Measurements from ENCODE around the gene TMEM225B.
"Not testable (repeated sequence)": the region's sequence is repeated elsewhere in the genome, so short reads cannot be mapped to it uniquely, and the experiment has no call there.

The TMEM225B gene

GRCh38 chr7:99626661-99627060 lies 28.6 kb downstream of the TMEM225B start:
- no peak overlapping the region for H3K4me3 Mint-ChIP-seq
- peak overlapping the region; percentile 76 for H3K27ac Mint-ChIP-seq
- H3K9me3 Mint-ChIP-seq, result no peaks in the 10 kb centered on the region
- no peaks in the 10 kb centered on the region for H3K27me3 Mint-ChIP-seq
- H3K4me1 Mint-ChIP-seq, result peaks cover 68% of the 10 kb centered on the region
- H3K36me3 Mint-ChIP-seq, result peaks cover 42% of the 10 kb centered on the region

DNA sequence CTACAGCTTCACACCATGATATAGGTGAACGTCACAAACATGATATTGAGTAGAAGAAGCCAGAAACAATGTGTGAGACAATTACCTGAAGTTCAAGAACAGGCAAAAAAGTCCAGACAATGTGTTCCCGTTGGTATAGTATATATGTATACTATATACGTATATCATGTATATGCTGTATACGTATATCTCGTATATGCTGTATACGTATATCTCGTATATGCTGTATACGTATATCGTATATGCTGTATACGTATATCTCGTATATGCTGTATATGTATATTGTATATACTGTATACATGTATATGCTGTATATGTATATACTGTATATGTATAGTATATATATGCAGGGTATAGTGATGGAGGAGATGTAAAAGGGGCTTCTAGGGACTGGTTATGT lies 29.4 kb downstream of the TMEM225B start:
- H3K27me3 Mint-ChIP-seq, result no peaks in the 10 kb centered on the region
- no peak overlapping the region for H3K4me3 Mint-ChIP-seq
- no peaks in the 10 kb centered on the region for H3K9me3 Mint-ChIP-seq
- H3K36me3 Mint-ChIP-seq, result peaks cover 39% of the 10 kb centered on the region
- H3K4me1 Mint-ChIP-seq, result peaks cover 67% of the 10 kb centered on the region
- no peak overlapping the region for H3K27ac Mint-ChIP-seq

GRCh38 chr7:99628471-99629465 lies 30.7 kb downstream of the TMEM225B start:
- Mint-ChIP-seq H3K27me3 (no peaks in the 10 kb centered on the region), H3K9me3 (no peaks in the 10 kb centered on the region), H3K4me1 (peaks cover 61% of the 10 kb centered on the region), H3K4me3 (no peak overlapping the region), H3K27ac (peak overlapping the region; percentile 62), H3K36me3 (peaks cover 34% of the 10 kb centered on the region)

DNA sequence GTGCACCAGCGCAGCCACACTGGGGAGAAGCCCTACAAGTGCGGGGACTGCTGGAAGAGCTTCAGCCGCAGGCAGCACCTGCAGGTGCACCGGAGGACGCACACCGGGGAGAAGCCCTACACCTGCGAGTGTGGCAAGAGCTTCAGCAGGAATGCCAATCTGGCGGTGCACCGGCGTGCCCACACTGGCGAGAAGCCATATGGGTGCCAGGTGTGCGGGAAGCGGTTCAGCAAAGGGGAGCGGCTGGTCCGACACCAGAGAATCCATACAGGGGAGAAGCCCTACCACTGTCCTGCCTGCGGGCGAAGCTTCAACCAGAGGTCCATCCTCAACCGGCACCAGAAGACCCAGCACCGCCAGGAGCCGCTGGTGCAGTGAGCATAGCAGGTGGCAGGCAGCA lies 31.6 kb downstream of the TMEM225B start:
- no peak overlapping the region for H3K27ac Mint-ChIP-seq
- H3K27me3 Mint-ChIP-seq, result no peaks in the 10 kb centered on the region
- H3K4me1 Mint-ChIP-seq, result peaks cover 52% of the 10 kb centered on the region
- no peaks in the 10 kb centered on the region for H3K9me3 Mint-ChIP-seq
- peaks cover 29% of the 10 kb centered on the region for H3K36me3 Mint-ChIP-seq
- no peak overlapping the region for H3K4me3 Mint-ChIP-seq

DNA sequence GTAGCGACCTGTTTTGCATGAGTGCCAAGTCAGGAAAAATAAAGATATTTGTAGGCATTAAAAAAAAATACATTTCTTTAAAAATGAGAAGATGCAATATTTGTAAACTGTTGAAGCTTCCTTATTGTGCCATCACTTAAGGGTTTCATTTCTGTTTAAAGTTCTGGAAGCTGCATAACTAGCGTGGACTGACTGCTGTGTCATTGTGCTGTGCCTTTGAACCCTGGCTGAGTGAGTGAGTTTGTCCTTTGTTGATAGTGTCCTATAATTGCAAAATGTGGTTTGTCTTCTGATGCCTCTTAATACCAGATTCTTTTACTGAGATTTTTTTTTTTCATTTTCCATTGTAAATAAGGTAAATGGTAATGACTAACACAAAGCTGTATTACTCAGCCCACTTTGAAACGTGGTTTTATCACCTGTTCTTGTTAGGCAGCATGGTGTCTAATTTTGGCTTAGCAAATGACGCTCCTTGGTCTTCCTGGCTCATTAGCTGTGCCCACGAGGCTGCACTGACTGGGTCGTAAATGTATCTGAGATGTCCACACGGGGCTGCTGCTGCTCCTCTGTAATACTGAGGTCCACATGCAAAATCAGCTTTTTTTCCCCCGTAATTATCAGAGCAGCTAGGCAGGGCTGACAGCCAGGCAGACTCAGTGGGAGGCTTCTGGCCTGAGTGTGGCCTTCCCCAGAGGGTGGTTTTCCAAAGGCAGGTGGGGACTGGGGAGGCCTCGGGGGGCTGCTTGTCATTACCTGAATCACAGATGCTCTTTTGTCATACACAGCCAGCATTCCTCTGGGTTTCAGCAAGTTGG lies 33.4 kb downstream of the TMEM225B start:
- Mint-ChIP-seq H3K27me3 (no peaks in the 10 kb centered on the region), H3K36me3 (peaks cover 17% of the 10 kb centered on the region), H3K4me3 (peak overlapping the region; percentile 41), H3K4me1 (peaks cover 41% of the 10 kb centered on the region), H3K27ac (peak overlapping the region; percentile 92), H3K9me3 (no peaks in the 10 kb centered on the region)

DNA sequence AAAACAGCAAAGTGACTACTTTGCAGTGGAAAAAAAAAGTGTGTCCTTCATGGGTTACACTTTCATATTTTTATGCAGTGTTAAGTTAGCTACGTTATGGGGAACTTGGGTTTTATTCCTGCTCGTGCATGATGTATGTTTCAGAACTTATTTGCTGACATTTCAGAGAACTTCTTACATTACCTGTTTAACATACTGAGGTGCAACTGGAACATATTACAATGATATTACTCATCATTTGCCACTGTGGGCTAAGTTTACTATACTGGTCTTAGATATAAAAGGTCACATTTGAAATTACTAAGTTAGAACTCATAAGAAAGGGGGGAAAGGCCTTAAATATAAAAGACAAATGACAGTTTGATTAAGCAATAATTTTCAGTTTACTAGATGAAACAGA lies 39.3 kb downstream of the TMEM225B start:
- peaks cover 50% of the 10 kb centered on the region for H3K4me1 Mint-ChIP-seq
- peak overlapping the region; percentile 34 for H3K4me3 Mint-ChIP-seq
- H3K27me3 Mint-ChIP-seq, H3K9me3 Mint-ChIP-seq: not testable (repeated sequence)
- H3K27ac Mint-ChIP-seq, result peak overlapping the region; percentile 78
- peaks cover 15% of the 10 kb centered on the region for H3K36me3 Mint-ChIP-seq

GRCh38 chr7:99638731-99639130 lies 40.7 kb downstream of the TMEM225B start:
- Mint-ChIP-seq H3K27ac (no peak overlapping the region), H3K36me3 (peaks cover 15% of the 10 kb centered on the region), H3K27me3 (no peaks in the 10 kb centered on the region), H3K4me1 (peaks cover 47% of the 10 kb centered on the region), H3K9me3 (no peaks in the 10 kb centered on the region), H3K4me3 (no peak overlapping the region)

DNA sequence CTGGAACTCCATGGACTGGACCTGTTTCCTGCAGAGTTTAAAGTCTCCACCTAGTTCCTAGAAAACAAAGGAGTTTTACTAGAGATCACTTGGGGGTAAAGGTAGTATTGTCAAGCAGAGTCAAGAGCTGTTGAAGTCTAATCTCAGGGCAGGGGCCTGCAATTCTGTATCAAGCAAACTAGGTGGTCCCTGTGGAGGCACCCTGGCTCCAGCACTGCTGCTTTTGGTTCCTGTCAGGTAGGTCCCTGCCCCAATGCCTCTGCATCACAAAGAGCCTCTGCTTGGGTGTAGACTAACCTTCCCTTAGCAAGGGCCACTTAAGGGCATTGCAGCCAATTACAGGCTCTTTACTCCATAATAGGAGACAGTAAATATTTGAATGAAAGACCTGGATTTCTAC lies 41.2 kb downstream of the TMEM225B start:
- H3K9me3 Mint-ChIP-seq, result no peaks in the 10 kb centered on the region
- H3K4me3 Mint-ChIP-seq, result no peak overlapping the region
- H3K27me3 Mint-ChIP-seq, result no peaks in the 10 kb centered on the region
- H3K4me1 Mint-ChIP-seq, result peaks cover 49% of the 10 kb centered on the region
- H3K27ac Mint-ChIP-seq, result no peak overlapping the region
- H3K36me3 Mint-ChIP-seq, result peaks cover 17% of the 10 kb centered on the region

DNA sequence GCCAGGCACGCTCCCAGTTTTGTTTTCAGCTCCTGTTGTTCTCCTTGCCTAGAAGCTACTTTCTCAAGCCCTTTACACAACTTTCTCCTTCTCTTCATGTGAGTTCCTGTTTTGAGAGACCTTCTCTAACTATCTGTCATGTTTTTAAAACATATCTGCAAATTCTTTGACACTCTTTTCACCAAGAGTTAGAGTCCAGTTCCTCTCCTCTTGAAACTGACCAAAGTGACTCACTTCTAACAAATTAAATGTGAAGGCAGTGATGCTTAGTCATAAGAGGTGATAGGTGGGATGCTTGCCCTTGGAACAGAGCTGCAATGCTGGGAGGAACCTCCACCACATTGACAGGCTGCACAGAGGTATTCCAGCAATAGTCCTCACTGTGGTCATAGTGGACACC lies 44.0 kb downstream of the TMEM225B start:
- no peak overlapping the region for H3K4me3 Mint-ChIP-seq
- peak overlapping the region; percentile 68 for H3K27ac Mint-ChIP-seq
- H3K27me3 Mint-ChIP-seq, result no peaks in the 10 kb centered on the region
- H3K9me3 Mint-ChIP-seq, result no peaks in the 10 kb centered on the region
- peaks cover 33% of the 10 kb centered on the region for H3K36me3 Mint-ChIP-seq
- H3K4me1 Mint-ChIP-seq, result peaks cover 40% of the 10 kb centered on the region

GRCh38 chr7:99643464-99643863 lies 45.4 kb downstream of the TMEM225B start:
- Mint-ChIP-seq H3K4me1 (peaks cover 26% of the 10 kb centered on the region), H3K36me3 (peaks cover 41% of the 10 kb centered on the region), H3K4me3 (no peak overlapping the region), H3K27ac (no peak overlapping the region), H3K9me3 (no peaks in the 10 kb centered on the region), H3K27me3 (no peaks in the 10 kb centered on the region)

DNA sequence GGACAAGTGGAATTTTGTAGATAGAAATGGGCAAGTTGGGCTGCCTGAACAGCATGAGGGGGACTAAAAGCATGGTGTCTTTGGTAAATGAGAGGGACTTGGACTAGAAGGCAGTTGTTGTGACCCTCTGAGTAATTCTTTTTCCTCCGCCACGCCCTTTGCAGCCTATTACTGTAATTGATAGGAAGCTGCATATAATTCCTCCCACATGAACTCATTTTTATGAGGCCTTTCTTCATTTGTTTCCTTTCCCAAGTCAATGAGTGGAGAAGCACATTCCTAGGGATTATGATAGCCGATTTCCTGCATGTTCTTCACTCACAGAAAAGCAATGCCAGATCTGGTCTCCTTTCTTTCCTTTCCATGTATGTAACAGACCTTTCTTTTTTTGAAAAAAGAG lies 46.4 kb downstream of the TMEM225B start:
- H3K4me3 Mint-ChIP-seq, result no peak overlapping the region
- no peaks in the 10 kb centered on the region for H3K27me3 Mint-ChIP-seq
- peaks cover 30% of the 10 kb centered on the region for H3K4me1 Mint-ChIP-seq
- peaks cover 39% of the 10 kb centered on the region for H3K36me3 Mint-ChIP-seq
- no peaks in the 10 kb centered on the region for H3K9me3 Mint-ChIP-seq
- peak overlapping the region; percentile 15 for H3K27ac Mint-ChIP-seq

- peaks cover 24% of the 10 kb centered on the region for H3K4me1 Mint-ChIP-seq
- H3K36me3 Mint-ChIP-seq, result peaks cover 39% of the 10 kb centered on the region
- H3K27ac Mint-ChIP-seq, result no peak overlapping the region
- no peaks in the 10 kb centered on the region for H3K27me3 Mint-ChIP-seq
- H3K9me3 Mint-ChIP-seq, result no peaks in the 10 kb centered on the region
- no peak overlapping the region for H3K4me3 Mint-ChIP-seq
Observed at GRCh38 chr7:99645590-99645989, 47.5 kb downstream of the TMEM225B start.

GRCh38 chr7:99648843-99649242 lies 50.8 kb downstream of the TMEM225B start:
- no peak overlapping the region for H3K27ac Mint-ChIP-seq

GRCh38 chr7:99651290-99651689 lies 53.2 kb downstream of the TMEM225B start:
- Mint-ChIP-seq H3K9me3 (no peaks in the 10 kb centered on the region), H3K27me3 (no peaks in the 10 kb centered on the region), H3K27ac (no peak overlapping the region), H3K36me3 (peaks cover 19% of the 10 kb centered on the region), H3K4me3 (no peak overlapping the region), H3K4me1 (peaks cover 4% of the 10 kb centered on the region)

More at GRCh38 chr7:99648843-99649242, 50.8 kb downstream of the TMEM225B start:
- Mint-ChIP-seq H3K9me3 (no peaks in the 10 kb centered on the region), H3K27me3 (no peaks in the 10 kb centered on the region), H3K36me3 (peaks cover 35% of the 10 kb centered on the region), H3K4me1 (peaks cover 9% of the 10 kb centered on the region), H3K4me3 (no peak overlapping the region)

DNA sequence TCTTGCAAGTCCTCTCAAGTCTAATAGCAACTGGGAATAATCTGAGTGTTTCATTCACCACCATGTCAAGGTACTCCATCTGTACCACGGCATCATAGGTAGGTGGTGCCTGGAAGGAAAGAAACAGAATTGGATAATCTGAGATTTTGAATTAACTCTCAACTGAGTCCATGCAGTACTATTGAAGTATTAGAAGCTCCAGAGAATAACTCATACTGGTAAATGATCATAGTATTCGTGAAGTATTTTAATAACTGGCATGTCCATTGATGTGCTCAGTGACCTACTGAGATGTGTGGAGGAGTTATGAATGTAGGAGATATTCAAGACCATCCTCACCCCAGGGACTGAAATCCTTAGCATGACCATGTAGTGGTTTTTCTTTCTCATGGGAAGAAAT lies 54.6 kb downstream of the TMEM225B start:
- Mint-ChIP-seq H3K4me3 (no peak overlapping the region), H3K27ac (no peak overlapping the region), H3K36me3 (peaks cover 21% of the 10 kb centered on the region), H3K27me3 (no peaks in the 10 kb centered on the region), H3K9me3 (no peaks in the 10 kb centered on the region), H3K4me1 (peaks cover 4% of the 10 kb centered on the region)

DNA sequence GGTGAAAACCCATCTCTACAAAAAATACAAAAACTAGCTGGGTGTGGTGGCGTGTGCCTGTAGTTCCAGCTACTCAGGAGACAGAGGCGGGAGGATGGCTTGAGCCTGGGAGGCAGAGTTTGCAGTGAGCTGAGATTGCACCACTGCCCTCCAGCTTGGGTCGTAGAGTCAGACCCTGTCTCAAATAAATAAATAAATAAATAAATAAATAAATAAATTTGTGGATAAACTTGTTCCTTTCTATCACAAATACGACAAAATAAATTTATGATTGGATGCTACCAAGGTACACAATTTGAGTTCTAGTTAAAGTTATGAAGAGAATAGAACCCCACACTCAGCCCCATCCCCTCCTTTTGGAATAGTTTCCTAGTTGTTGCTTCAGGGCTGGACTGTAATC lies 55.2 kb downstream of the TMEM225B start:
- not testable (repeated sequence) for H3K4me1 Mint-ChIP-seq, H3K4me3 Mint-ChIP-seq, H3K9me3 Mint-ChIP-seq, H3K27me3 Mint-ChIP-seq, H3K27ac Mint-ChIP-seq
- peaks cover 21% of the 10 kb centered on the region for H3K36me3 Mint-ChIP-seq

Data from activated naive CD4-positive, alpha-beta T cell treated with anti-CD3 and anti-CD28 coated beads, Interleukin-2, amount 50 U/mL, for 24 hours (primary cell).